Kidney (tissue), 14 donors: ENCODE results near the gene TTR. TPM values are rescaled to one million over a fixed set of nuclear protein-coding genes. Genes with fewer than 3 reads are reported as not detected.

ENCODE experiments used
- DNase-seq, 5 donors: peaks; one replicate each; pipeline ENCODE4 v3.0.0-alpha.2; 2013 to 2020
- FAIRE-seq: peaks from 2 replicates; lab custom pipeline; 2012; peaks lifted over from hg19 to GRCh38; lab: Jason Lieb, UNC
- H3K27ac ChIP-seq, 2 donors: one replicate each; pipeline ENCODE4 v1.7.0; 2013; ENCODE audit warnings: low read depth in 2 of 2, low read length in 2 of 2, inconsistent platforms in 1 of 2
- H3K27me3 ChIP-seq: one replicate; pipeline ENCODE4 v1.7.1; 2013; ENCODE audit warnings: low read length, inconsistent platforms; ENCODE audit not compliant: control insufficient read depth, insufficient read depth
- H3K36me3 ChIP-seq, 3 donors: one replicate each; pipeline versions ENCODE4 v1.7.0 to v1.7.1; 2013; ENCODE audit warnings: low read length in 3 of 3, control low read depth in 1 of 3, inconsistent platforms in 1 of 3; ENCODE audit not compliant: insufficient read depth in 3 of 3, control insufficient read depth in 2 of 3
- H3K4me1 ChIP-seq, 3 donors: one replicate each; pipeline versions ENCODE4 v1.7.0 to v1.7.1; 2013; ENCODE audit warnings: low read length in 3 of 3, inconsistent platforms in 1 of 3, low read depth in 1 of 3; ENCODE audit not compliant: control insufficient read depth in 2 of 3, insufficient read depth in 2 of 3
- H3K4me3 ChIP-seq, 3 donors: one replicate each; pipeline versions ENCODE4 v1.7.0 to v1.8.1; 2013; ENCODE audit warnings: low read length in 3 of 3, control low read depth in 1 of 3, inconsistent platforms in 1 of 3
- H3K9ac ChIP-seq, 3 donors: one replicate each; pipeline versions ENCODE4 v1.7.0 to v1.7.1; 2013; ENCODE audit warnings: low read length in 3 of 3, control low read depth in 1 of 3, inconsistent platforms in 1 of 3
- H3K9me3 ChIP-seq, 3 donors: one replicate each; pipeline versions ENCODE4 v1.7.0 to v1.7.1; 2013; ENCODE audit warnings: low read length in 3 of 3, control low read depth in 1 of 3, inconsistent platforms in 1 of 3; ENCODE audit not compliant: control insufficient read depth in 2 of 3, insufficient read depth in 1 of 3
- intact Hi-C: fragments of 100-400 bp; cut with DNase I; formaldehyde crosslinking; loops from one replicate; pipeline ENCODE4 v1.11.1; 2022
- polyA plus RNA-seq: library from polyadenylated mRNA; stranded (reverse); fragments of 350-450 nt; fragmentation: Illumina TruSeq; extraction: RNeasy Lipid Tissue Mini Kit (QIAGEN cat#74804); gene quantifications from one replicate; pipeline ENCODE4 v1.2.3, GENCODE V29; 2014; ENCODE audit warnings: low read depth, low replicate concordance; ENCODE audit not compliant: insufficient read depth
- total RNA-seq: library from RNA; stranded (reverse); fragmentation: NEBNext Ultra II Directional; extraction: Animal tissue kit (Norgen Biotek cat#: 25700); gene quantifications from one replicate; pipeline ENCODE4 v1.2.1, GENCODE V29; 2021
- TF ChIP-seq, protein P1 (sequence below): IDR thresholded peaks from 3 replicates; pipeline ENCODE4 v1.5.1; 2012; ENCODE audit warnings: mild to moderate bottlenecking, moderate library complexity, borderline replicate concordance; ENCODE audit not compliant: insufficient read depth; ENCODE audit errors: extremely low read depth
- donor health status: control.
- donor health status: control.
- donor health status: control.
- donor health status: control.
- donor health status: control.
- donor health status: DM: yes; HTN: yes; CAD: no.
- donor health status: Normal renal cell carcinoma (clear cell type).

TTR gene
- total and polyA plus RNA-seq, 2 donors from 2014 or later: 4.4 TPM; not detected in 1

DNA sequence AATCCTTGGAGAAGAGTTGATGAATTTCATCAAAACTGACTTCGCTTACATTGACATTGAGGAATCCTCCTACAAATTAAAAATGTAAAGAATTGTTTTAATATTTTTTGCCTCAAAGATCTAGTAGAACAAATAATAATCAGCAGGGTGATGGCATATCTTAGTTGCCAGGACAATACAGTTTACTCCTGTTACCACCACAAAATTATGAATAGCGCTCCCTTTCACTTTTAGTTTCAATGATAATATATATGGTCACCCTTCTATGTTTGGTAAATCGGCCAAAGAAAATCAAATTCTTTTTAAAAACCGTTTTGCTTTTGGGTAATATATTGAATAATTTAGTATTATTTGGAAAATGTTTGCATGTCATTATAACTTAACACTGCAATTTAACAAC is 53.7 kb downstream of the TTR start:
- FAIRE-seq: no peak

DNA sequence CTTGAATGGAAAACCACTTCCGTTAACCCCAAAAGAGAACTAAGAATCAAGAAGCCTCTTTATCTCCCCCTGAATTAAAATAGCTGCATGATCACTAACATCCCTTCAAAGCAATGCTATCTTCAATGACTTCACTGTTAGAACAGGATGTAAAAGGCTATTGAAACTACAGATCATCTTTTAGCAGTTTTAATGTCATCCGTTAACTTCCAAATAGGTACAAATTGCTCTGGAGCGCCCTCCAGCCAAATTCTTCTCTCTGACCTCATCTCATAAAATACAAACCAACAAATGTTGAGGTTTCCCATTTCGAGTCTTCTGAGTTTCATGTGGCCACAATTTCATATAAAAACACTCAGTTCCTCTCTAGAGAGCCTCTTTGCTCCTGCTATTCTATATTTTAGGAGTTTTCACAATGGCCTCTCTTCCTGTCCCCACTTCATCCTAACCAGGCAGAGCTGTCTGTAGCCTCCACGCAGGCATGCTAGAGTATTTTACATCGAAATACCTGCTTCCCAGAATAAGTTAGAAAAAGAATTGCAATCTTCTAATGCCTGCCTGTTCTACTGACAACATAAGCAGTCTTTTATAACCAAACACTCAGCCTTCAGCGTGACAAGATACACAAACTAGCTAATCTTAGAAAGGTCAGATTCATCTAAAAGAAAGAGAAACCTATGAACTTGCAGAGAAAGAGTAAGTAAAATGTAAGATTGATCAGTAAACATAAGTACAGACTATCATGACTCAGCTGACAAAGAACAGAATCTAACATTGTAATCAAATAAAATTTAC is 54.9 kb downstream of the TTR start:
- Histone ChIP-seq H3K9ac (no peak overlapping the region), H3K9me3 (no peaks in the 10 kb centered on the region), H3K4me1 (no peaks in the 10 kb centered on the region), H3K27ac (no peak overlapping the region), H3K36me3 (no peaks in the 10 kb centered on the region), H3K27me3 (no peaks in the 10 kb centered on the region), H3K4me3 (no peak overlapping the region)
- FAIRE-seq (no peak), DNase-seq (no peak)
- TF ChIP-seq, protein P1, sequence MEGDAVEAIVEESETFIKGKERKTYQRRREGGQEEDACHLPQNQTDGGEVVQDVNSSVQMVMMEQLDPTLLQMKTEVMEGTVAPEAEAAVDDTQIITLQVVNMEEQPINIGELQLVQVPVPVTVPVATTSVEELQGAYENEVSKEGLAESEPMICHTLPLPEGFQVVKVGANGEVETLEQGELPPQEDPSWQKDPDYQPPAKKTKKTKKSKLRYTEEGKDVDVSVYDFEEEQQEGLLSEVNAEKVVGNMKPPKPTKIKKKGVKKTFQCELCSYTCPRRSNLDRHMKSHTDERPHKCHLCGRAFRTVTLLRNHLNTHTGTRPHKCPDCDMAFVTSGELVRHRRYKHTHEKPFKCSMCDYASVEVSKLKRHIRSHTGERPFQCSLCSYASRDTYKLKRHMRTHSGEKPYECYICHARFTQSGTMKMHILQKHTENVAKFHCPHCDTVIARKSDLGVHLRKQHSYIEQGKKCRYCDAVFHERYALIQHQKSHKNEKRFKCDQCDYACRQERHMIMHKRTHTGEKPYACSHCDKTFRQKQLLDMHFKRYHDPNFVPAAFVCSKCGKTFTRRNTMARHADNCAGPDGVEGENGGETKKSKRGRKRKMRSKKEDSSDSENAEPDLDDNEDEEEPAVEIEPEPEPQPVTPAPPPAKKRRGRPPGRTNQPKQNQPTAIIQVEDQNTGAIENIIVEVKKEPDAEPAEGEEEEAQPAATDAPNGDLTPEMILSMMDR: no peak
- intact Hi-C loops: no loop called here

More for the DNA sequence above, 53.7 kb downstream of the TTR start:
- H3K27me3 ChIP-seq: no peaks in the 10 kb centered on the region
- H3K4me3 ChIP-seq: no peak overlapping the region
- H3K36me3 ChIP-seq: no peaks in the 10 kb centered on the region
- DNase-seq: no peak
- no peaks in the 10 kb centered on the region for H3K9me3 ChIP-seq
- TF ChIP-seq, protein P1: no peak
- H3K4me1 ChIP-seq: no peaks in the 10 kb centered on the region
- intact Hi-C loops: no loop called here
- no peak overlapping the region for H3K9ac ChIP-seq
- H3K27ac ChIP-seq: no peak overlapping the region

DNA sequence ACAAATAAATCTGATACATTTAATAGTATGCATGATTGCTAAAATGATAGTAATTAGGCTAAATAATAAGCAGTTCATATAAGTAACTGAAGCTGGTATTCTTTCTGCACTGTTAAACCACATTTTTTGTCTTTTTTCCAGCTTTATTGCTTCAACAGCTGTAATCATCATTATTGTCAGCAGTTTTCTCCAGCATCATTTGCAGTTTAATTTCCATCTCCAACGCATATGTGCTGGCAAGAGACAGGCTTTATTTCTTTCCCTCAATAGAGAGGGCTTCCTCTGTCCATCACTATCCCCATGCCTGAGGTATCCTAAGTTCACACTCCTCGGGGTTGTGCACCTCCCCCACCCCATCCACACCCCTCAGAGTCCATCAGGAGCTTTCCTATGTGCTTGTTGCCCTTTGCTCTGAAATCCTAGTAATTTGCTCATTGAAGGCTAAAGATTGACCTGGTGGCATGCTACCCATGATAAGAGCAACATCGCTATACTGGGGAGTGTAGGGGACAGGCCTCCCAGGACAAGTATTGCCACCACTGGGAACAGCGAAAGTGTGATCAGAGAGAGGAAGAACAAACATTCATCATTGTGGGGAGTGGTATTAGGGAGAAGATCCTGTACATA is 55.6 kb downstream of the TTR start:
- no peak overlapping the region for H3K27ac ChIP-seq
- FAIRE-seq (no peak), DNase-seq (no peak)
- no peak overlapping the region for H3K9ac ChIP-seq
- TF ChIP-seq, protein P1: no peak
- H3K36me3 ChIP-seq: no peaks in the 10 kb centered on the region
- H3K27me3 ChIP-seq: no peaks in the 10 kb centered on the region
- H3K9me3 ChIP-seq: no peaks in the 10 kb centered on the region
- intact Hi-C loops: no loop called here
- no peak overlapping the region for H3K4me3 ChIP-seq
- H3K4me1 ChIP-seq: no peaks in the 10 kb centered on the region

Other genes with a start within 250 kb of the TTR start
- gene DSG4, start 215.1 kb upstream of the TTR start, total RNA-seq: not detected
- not detected for gene DSG4, start 215.1 kb upstream of the TTR start, polyA plus RNA-seq
- gene DSG3, start 144.1 kb upstream of the TTR start, total RNA-seq: not detected
- not detected for gene DSG3, start 144.1 kb upstream of the TTR start, polyA plus RNA-seq
- gene DSG2, start 93.7 kb upstream of the TTR start, total RNA-seq: 63.0 TPM
- gene DSG2, start 93.7 kb upstream of the TTR start, polyA plus RNA-seq: 20.5 TPM
- gene B4GALT6, start 92.7 kb downstream of the TTR start, total RNA-seq: 4.2 TPM
- gene B4GALT6, start 92.7 kb downstream of the TTR start, polyA plus RNA-seq: 2.1 TPM
- gene SLC25A52, start 169.0 kb downstream of the TTR start, total RNA-seq: not detected
- gene SLC25A52, start 169.0 kb downstream of the TTR start, polyA plus RNA-seq: not detected